ENCODE data around the gene CLRN2.

CLRN2 gene

DNA sequence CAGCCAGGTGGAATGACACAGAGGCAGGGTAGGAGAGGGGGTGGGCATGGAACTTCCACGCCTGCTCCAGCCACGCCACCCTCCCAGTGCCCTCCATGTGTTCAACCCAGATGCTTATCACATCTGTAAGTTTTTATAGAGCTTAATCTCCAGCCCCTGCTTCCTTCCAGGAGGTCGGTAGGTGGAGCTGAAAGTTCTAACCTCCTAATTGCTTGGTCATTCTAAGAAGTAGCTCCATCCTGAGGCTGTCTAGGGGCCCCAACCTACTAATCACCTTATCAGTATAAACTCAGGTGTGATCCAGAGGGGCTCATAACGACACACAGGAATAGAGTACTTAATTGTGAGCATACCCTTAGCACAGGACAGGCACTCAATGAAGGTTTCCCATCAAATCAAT lies 21.3 kb upstream of the CLRN2 start:
- no peak for DNase-seq (ENCODE audit: extremely low read depth, insufficient read length)
- H3K4me3 ChIP-seq (replicated peaks; ENCODE audit: low read depth, low read length): no peak overlapping the region
- H3K36me3 ChIP-seq (ENCODE audit: control insufficient read depth, insufficient read depth, low read length): peaks cover 23% of the 10 kb centered on the region
- no peaks in the 10 kb centered on the region for H3K27me3 ChIP-seq (replicated peaks; ENCODE audit: control insufficient read depth, insufficient read depth, low read length)
- TF ChIP-seq, protein P1, sequence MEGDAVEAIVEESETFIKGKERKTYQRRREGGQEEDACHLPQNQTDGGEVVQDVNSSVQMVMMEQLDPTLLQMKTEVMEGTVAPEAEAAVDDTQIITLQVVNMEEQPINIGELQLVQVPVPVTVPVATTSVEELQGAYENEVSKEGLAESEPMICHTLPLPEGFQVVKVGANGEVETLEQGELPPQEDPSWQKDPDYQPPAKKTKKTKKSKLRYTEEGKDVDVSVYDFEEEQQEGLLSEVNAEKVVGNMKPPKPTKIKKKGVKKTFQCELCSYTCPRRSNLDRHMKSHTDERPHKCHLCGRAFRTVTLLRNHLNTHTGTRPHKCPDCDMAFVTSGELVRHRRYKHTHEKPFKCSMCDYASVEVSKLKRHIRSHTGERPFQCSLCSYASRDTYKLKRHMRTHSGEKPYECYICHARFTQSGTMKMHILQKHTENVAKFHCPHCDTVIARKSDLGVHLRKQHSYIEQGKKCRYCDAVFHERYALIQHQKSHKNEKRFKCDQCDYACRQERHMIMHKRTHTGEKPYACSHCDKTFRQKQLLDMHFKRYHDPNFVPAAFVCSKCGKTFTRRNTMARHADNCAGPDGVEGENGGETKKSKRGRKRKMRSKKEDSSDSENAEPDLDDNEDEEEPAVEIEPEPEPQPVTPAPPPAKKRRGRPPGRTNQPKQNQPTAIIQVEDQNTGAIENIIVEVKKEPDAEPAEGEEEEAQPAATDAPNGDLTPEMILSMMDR (IDR thresholded peaks at IDR 0.05; ENCODE audit: insufficient read depth, low read length, poor library complexity, severe bottlenecking): no peak

GRCh38 chr4:17494258-17495190 lies 20.4 kb upstream of the CLRN2 start:
- H3K27me3 ChIP-seq (replicated peaks; ENCODE audit: control insufficient read depth, insufficient read depth, low read length): no peaks in the 10 kb centered on the region
- no peak for DNase-seq (ENCODE audit: extremely low read depth, insufficient read length)
- TF ChIP-seq, protein P1 (IDR thresholded peaks at IDR 0.05; ENCODE audit: insufficient read depth, low read length, poor library complexity, severe bottlenecking): no peak
- H3K36me3 ChIP-seq (ENCODE audit: control insufficient read depth, insufficient read depth, low read length): peaks cover 20% of the 10 kb centered on the region
- no peak overlapping the region for H3K4me3 ChIP-seq (replicated peaks; ENCODE audit: low read depth, low read length)

GRCh38 chr4:17497890-17498523 lies 17.0 kb upstream of the CLRN2 start:
- no peaks in the 10 kb centered on the region for H3K27me3 ChIP-seq (replicated peaks; ENCODE audit: control insufficient read depth, insufficient read depth, low read length)
- DNase-seq (ENCODE audit: extremely low read depth, insufficient read length): no peak
- H3K4me3 ChIP-seq (replicated peaks; ENCODE audit: low read depth, low read length): no peak overlapping the region
- TF ChIP-seq, protein P1 (IDR thresholded peaks at IDR 0.05; ENCODE audit: insufficient read depth, low read length, poor library complexity, severe bottlenecking): no peak
- peaks cover 12% of the 10 kb centered on the region for H3K36me3 ChIP-seq (ENCODE audit: control insufficient read depth, insufficient read depth, low read length)

DNA sequence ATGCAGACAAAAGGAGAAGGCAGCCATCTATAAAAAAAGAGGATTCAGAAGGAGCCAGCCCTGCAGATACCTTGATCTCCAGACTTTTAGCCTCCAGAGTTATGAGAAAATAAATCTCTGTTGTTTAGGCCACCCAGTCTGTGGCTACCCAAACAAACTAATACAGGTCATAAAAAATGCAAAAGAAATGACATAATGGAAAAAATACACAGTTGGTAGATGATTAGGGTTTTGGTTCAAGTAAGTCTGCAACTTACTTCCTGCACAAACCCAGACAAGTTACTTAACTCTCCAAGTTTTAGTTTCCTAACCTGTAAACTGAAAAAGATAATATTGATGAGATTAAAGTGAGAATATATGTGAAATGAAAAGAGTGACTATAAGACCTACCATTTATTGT lies 14.4 kb upstream of the CLRN2 start:
- DNase-seq (ENCODE audit: extremely low read depth, insufficient read length): no peak
- TF ChIP-seq, protein P1 (IDR thresholded peaks at IDR 0.05; ENCODE audit: insufficient read depth, low read length, poor library complexity, severe bottlenecking): no peak

DNA sequence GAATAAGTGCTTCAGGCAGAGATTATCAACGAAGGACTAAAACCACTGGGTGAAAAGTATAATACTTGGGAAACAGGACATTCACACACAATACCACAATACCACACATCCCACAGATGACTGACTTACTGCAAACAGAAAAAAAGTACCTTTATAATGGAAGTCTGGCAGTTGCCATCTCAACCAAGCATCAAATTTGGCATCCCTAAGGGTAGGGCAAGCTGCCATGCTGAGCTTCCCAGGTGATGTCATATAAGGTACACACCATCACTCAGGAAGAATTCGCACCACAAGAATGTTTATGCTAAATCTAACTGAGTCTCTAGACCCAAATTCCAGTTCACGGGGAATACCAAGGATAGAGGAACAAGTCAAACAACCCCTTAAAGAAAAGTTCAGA lies 12.2 kb upstream of the CLRN2 start:
- Histone ChIP-seq H3K27me3 (replicated peaks; ENCODE audit: control insufficient read depth, insufficient read depth, low read length) (no peaks in the 10 kb centered on the region), H3K36me3 (ENCODE audit: control insufficient read depth, insufficient read depth, low read length) (peaks cover 2% of the 10 kb centered on the region; the same call in 1 of the 2 replicates), H3K4me3 (replicated peaks; ENCODE audit: low read depth, low read length) (no peak overlapping the region)
- TF ChIP-seq, protein P1 (IDR thresholded peaks at IDR 0.05; ENCODE audit: insufficient read depth, low read length, poor library complexity, severe bottlenecking): no peak
- DNase-seq (ENCODE audit: extremely low read depth, insufficient read length): no peak

More for the DNA sequence above, 14.4 kb upstream of the CLRN2 start:
- no peaks in the 10 kb centered on the region for H3K27me3 ChIP-seq (replicated peaks; ENCODE audit: control insufficient read depth, insufficient read depth, low read length)
- H3K36me3 ChIP-seq (ENCODE audit: control insufficient read depth, insufficient read depth, low read length): peaks cover 3% of the 10 kb centered on the region
- H3K4me3 ChIP-seq (replicated peaks; ENCODE audit: low read depth, low read length): no peak overlapping the region

Data from GM06990 (cell line).